ENCODE results near the gene KRT74.

The KRT74 gene

GRCh38 chr12:52568111-52568510, 5.5 kb downstream of the KRT74 start:
- DNase-seq: no peak

GRCh38 chr12:52566847-52567291, 6.8 kb downstream of the KRT74 start:
- no peak for DNase-seq

- no peak for DNase-seq
Observed at GRCh38 chr12:52564582-52564981, 9.1 kb downstream of the KRT74 start.

GRCh38 chr12:52561880-52562449, 11.7 kb downstream of the KRT74 start:
- no peak for DNase-seq

GRCh38 chr12:52559979-52560378, 13.7 kb downstream of the KRT74 start:
- DNase-seq: no peak

- DNase-seq: no peak
Observed at GRCh38 chr12:52558781-52559445, 14.7 kb downstream of the KRT74 start.

- DNase-seq: no peak
Observed at GRCh38 chr12:52557476-52557875, 16.2 kb downstream of the KRT74 start.

GRCh38 chr12:52555577-52555976, 18.1 kb downstream of the KRT74 start:
- DNase-seq: no peak

- no peak for DNase-seq
Observed at GRCh38 chr12:52552681-52553195, 20.9 kb downstream of the KRT74 start, which contains the start of gene KRT71. Gene KRT71 (minus strand): TSS chr12:52553145. CDS start chr12:52553077, 68 bp downstream.

- no peak for DNase-seq
Observed at GRCh38 chr12:52552055-52552454, 21.6 kb downstream of the KRT74 start.

- no peak for DNase-seq
Observed at GRCh38 chr12:52551216-52551865, 22.3 kb downstream of the KRT74 start.

- DNase-seq: no peak
Observed at GRCh38 chr12:52546126-52546525, 27.5 kb downstream of the KRT74 start.

- no peak for DNase-seq
Observed at GRCh38 chr12:52543985-52544883, 29.4 kb downstream of the KRT74 start.

GRCh38 chr12:52542785-52543318, 30.8 kb downstream of the KRT74 start:
- DNase-seq: no peak

- DNase-seq: no peak
Observed at GRCh38 chr12:52542157-52542556, 31.5 kb downstream of the KRT74 start.

GRCh38 chr12:52541709-52542108, 31.9 kb downstream of the KRT74 start:
- DNase-seq: no peak

GRCh38 chr12:52540531-52540930, 33.1 kb downstream of the KRT74 start:
- DNase-seq: no peak

- no peak for DNase-seq
Observed at GRCh38 chr12:52539821-52540173, 33.8 kb downstream of the KRT74 start.

- no peak for DNase-seq
Observed at GRCh38 chr12:52539083-52539820, 34.4 kb downstream of the KRT74 start.

GRCh38 chr12:52537101-52537500, 36.5 kb downstream of the KRT74 start:
- DNase-seq: no peak

- no peak for DNase-seq
Observed at GRCh38 chr12:52535574-52535973, 38.1 kb downstream of the KRT74 start.

GRCh38 chr12:52534482-52534881, 39.2 kb downstream of the KRT74 start:
- no peak for DNase-seq

Measured in NCI-H526 treated with DMSO at 0.1 percent for 48 hours (cell line).